Body of pancreas (tissue), 4 donors: ENCODE measurements around the gene ZNF608. TPM values are rescaled to one million over a fixed set of nuclear protein-coding genes. Genes with fewer than 3 reads are reported as not detected.

Experiments used
- ATAC-seq: fragments of 150-250 bp; one replicate; pipeline ENCODE4 v1.9.1; 2016
- DNase-seq, 4 donors: peaks; one replicate each; pipeline ENCODE4 v3.0.0-alpha.2; 2019
- H3K27ac ChIP-seq, 4 donors: fragments of 200-600 bp; sonication (generic); 1 replicate in 3 of 4; 2 replicates in 1 of 4; pipeline versions ENCODE4 v1.5.1 to v1.6.1; 2016 to 2019; ENCODE audit warnings: mild to moderate bottlenecking in 1 of 4, mixed read lengths in 1 of 4, moderate library complexity in 1 of 4
- H3K27me3 ChIP-seq, 2 donors: fragments of 200-600 bp; sonication (generic); one replicate each; pipeline ENCODE4 v1.6.0; 2016; ENCODE audit warnings: mild to moderate bottlenecking in 1 of 2
- H3K36me3 ChIP-seq, 2 donors: fragments of 200-600 bp; sonication (generic); replicated peaks in 1 of 2; 2 replicates each; pipeline ENCODE4 v1.5.1; 2016; ENCODE audit warnings: low read depth in 2 of 2; ENCODE audit not compliant: insufficient read depth in 1 of 2
- H3K4me1 ChIP-seq: fragments of 200-600 bp; sonication (generic); one replicate; pipeline ENCODE4 v1.6.0; 2016
- H3K4me3 ChIP-seq, 2 donors: fragments of 200-600 bp; sonication (generic); 1 replicate in 1 of 2; 2 replicates in 1 of 2; pipeline ENCODE4 v1.5.1; 2016 to 2019
- H3K9me3 ChIP-seq, 3 donors: fragments of 200-600 bp; sonication (generic); 1 replicate in 2 of 3; 2 replicates in 1 of 3; pipeline ENCODE4 v1.5.1; 2016
- CTCF ChIP-seq, 7 experiments: fragments of 450-650 bp in 4 of 7; fragments of 200-600 bp in 3 of 7; sonication (generic) in 3 of 7; IDR thresholded peaks; one replicate each; pipeline ENCODE4 v1.5.1; 2016 to 2019; ENCODE audit warnings: antibody characterized with exemption in 7 of 7
- POLR2A ChIP-seq, 3 donors: fragments of 450-650 bp; IDR thresholded peaks; one replicate each; pipeline ENCODE4 v1.6.1; 2016; ENCODE audit warnings: antibody characterized with exemption in 3 of 3, mild to moderate bottlenecking in 2 of 3
- WGBS, 2 donors: methylation state at CpG; one replicate each; pipeline ENCODE4 v1.1.5; 2017; 5-methylcytosine and 5-hydroxymethylcytosine counted together
- intact Hi-C: fragments of 100-400 bp; cut with DNase I; formaldehyde crosslinking; loops from one replicate; pipeline ENCODE4 v1.15.1; 2023
- total RNA-seq, 2 donors: library from RNA; depleted of rRNA; stranded (reverse); fragments of >200 nt; gene quantifications; one replicate each; pipeline ENCODE4 v1.1.0, GENCODE V29; 2016

The ZNF608 gene
- total RNA-seq, 2 donors from 2014 or later, result 30.1 to 33.6 TPM

GRCh38 chr5:124747791-124748686 is 1.6 kb upstream of the ZNF608 start:
- Histone ChIP-seq H3K36me3 (no peaks in the 10 kb centered on the region), H3K4me3 (peak overlapping the region; percentile 12 to 19), H3K9me3 (no peaks in the 10 kb centered on the region), H3K27me3 (no peaks in the 10 kb centered on the region), H3K27ac (peak overlapping the region; percentile 75 to 91 (median 85)), H3K4me1 (peaks cover 32% of the 10 kb centered on the region)
- peak in 1 of 4 donors; percentile 36 for DNase-seq
- intact Hi-C loops, result no loop called here
- no peak for ATAC-seq
- 0 to 1% methylated on average over 17 of the region's 17 CpGs for WGBS, 2 donors
- no peak for TF ChIP-seq CTCF (IDR thresholded peaks at IDR 0.05)
- TF ChIP-seq POLR2A (IDR thresholded peaks at IDR 0.05), result no peak

- DNase-seq, result peak; percentile 82 to 92 (median 86)
- H3K4me3 ChIP-seq, result peak overlapping the region; percentile 12 to 19
- H3K27me3 ChIP-seq, result no peaks in the 10 kb centered on the region
- H3K9me3 ChIP-seq, result no peaks in the 10 kb centered on the region
- TF ChIP-seq POLR2A (IDR thresholded peaks at IDR 0.05) (peak in 2 of 3 donors; percentile 48 to 52), CTCF (IDR thresholded peaks at IDR 0.05) (no peak)
- H3K36me3 ChIP-seq, result no peaks in the 10 kb centered on the region
- ATAC-seq, result peak; percentile 69
- H3K27ac ChIP-seq, result peak overlapping the region; percentile 75 to 91 (median 85)
- H3K4me1 ChIP-seq, result peaks cover 41% of the 10 kb centered on the region
- intact Hi-C loops, result no loop called here
- 0 to 1% methylated on average over 31 to 32 of the region's 32 CpGs for WGBS, 2 donors
These were observed 714 bp upstream of the ZNF608 start for GRCh38 chr5:124746916-124747790.

GRCh38 chr5:124745007-124745927 is 1.2 kb downstream of the ZNF608 start:
- Histone ChIP-seq H3K4me3 (peak overlapping the region in 1 of 2 donors; percentile 19), H3K27me3 (no peaks in the 10 kb centered on the region), H3K9me3 (no peaks in the 10 kb centered on the region), H3K27ac (peak overlapping the region; percentile 69 to 91 (median 85)), H3K4me1 (peaks cover 59% of the 10 kb centered on the region), H3K36me3 (no peaks in the 10 kb centered on the region)
- ATAC-seq (no peak), DNase-seq (no peak)
- TF ChIP-seq CTCF (IDR thresholded peaks at IDR 0.05) (no peak), POLR2A (IDR thresholded peaks at IDR 0.05) (no peak)
- WGBS, 2 donors, result 23 to 37% methylated on average over 8 of the region's 8 CpGs
- intact Hi-C loops, result no loop called here

GRCh38 chr5:124744170-124744971 is 2.1 kb downstream of the ZNF608 start:
- TF ChIP-seq POLR2A (IDR thresholded peaks at IDR 0.05) (peak in 1 of 3 donors; percentile 6), CTCF (IDR thresholded peaks at IDR 0.05) (no peak)
- 15 to 21% methylated on average over 27 of the region's 27 CpGs for WGBS, 2 donors
- peaks cover 64% of the 10 kb centered on the region for H3K4me1 ChIP-seq
- no peaks in the 10 kb centered on the region for H3K9me3 ChIP-seq
- no peak for ATAC-seq
- intact Hi-C loops, result no loop called here
- peak overlapping the region; percentile 69 to 91 (median 85) for H3K27ac ChIP-seq
- H3K36me3 ChIP-seq, result no peaks in the 10 kb centered on the region
- peak overlapping the region in 1 of 2 donors; percentile 9 for H3K4me3 ChIP-seq
- peak; percentile 57 to 79 (median 68) for DNase-seq
- H3K27me3 ChIP-seq, result no peaks in the 10 kb centered on the region
